ENCODE data around the gene CNBD2.
"Not testable (repeated sequence)": the region's sequence is repeated elsewhere in the genome, so short reads cannot be mapped to it uniquely, and the experiment has no call there.

Gene CNBD2

DNA sequence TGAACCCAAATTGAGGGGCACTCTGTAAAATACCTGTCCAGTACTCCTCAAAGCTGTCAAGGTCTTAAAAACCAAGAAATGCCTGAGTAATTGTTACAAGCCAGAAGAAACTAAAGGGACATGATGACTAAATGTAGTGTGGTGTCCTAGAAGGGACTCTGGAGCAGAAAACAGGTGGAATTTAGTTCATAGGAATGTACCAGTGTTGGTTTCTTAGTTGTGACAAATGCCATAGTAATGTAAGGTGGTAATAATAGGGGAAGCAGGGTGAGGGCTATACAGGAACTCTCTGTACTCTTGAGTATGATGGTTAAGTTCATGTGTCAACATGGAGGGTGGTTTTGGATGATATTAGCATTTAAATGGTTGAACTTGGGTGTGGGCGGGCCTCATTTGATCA, 92.3 kb downstream of the CNBD2 start:
- DNase-seq (ENCODE audit: extremely low read depth in 1 of 2, low read depth in 1 of 2): no peak

DNA sequence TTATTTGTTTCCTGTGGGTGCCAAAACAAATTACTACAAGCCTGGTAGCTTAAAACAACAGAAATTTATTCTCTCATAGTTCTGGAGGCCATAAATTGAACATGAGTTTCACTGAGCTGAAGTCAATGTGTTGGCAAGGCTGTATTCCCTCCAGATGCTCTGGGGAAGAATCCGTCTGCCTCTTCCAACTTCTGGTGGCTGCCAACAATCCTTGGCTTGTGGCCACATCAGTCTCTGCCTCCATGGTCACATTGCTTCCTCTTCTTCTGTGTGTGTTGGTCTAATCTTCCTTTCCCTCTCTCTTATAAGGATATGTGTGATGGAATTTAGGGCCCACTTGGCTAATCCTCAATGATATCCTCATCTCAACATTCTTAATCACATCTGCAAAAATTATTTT, 93.4 kb downstream of the CNBD2 start:
- DNase-seq (ENCODE audit: extremely low read depth in 1 of 2, low read depth in 1 of 2): no peak

DNA sequence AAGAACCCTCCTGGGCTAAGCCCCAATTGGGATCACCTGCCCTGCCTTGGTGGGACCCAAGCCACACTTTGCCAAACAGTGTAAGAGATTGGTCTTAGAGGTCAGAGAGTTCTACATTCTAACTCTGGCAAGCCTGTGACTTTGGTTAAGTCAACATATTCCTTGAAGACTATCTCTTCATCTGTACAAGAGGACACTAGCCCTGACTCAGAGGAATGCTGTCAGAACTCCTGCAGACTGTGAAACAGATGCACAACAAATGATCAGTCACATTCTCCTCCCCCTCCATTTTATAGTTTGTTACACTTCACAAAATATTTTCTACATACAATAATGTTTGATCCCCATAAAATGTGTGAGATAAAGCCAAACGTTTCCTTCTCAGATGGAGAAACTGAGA, 94.4 kb downstream of the CNBD2 start:
- DNase-seq (ENCODE audit: extremely low read depth in 1 of 2, low read depth in 1 of 2): no peak

DNA sequence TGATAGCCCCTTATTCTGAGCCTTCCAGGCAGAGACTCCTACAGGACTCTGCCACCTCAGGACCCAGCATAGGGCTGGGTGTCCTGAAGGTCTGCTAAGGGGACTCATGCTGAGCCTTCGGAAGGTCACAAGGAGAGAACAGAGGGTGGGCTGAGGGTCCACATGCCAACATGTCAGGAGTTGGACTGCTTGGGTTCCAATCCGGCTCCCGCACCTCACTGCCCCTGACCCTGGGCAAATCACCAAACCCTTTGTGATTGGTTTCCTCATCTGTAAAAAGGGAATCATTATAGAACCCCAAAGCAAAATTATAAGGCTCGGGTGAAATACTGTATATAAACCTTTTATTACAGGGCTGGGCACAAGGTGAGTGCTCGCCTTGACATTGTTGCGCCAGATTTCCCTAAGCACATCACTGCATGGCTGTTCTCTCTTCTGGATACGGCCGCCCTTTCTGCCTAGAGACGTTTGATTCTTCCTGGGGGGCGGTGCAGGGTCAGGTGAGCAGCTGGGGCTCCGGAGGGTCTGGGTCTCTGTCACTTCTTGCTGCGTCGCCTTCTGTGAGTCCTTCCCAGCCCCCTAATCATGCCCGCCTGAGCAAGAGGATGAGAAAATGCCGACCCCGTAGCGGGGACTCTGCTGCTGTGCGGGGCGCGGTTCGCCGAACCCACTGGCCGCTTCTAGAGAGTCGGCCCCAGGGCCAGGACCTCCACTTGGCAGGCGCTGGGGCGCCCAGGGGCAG, 95.7 kb downstream of the CNBD2 start:
- DNase-seq (ENCODE audit: extremely low read depth in 1 of 2, low read depth in 1 of 2): no peak

DNA sequence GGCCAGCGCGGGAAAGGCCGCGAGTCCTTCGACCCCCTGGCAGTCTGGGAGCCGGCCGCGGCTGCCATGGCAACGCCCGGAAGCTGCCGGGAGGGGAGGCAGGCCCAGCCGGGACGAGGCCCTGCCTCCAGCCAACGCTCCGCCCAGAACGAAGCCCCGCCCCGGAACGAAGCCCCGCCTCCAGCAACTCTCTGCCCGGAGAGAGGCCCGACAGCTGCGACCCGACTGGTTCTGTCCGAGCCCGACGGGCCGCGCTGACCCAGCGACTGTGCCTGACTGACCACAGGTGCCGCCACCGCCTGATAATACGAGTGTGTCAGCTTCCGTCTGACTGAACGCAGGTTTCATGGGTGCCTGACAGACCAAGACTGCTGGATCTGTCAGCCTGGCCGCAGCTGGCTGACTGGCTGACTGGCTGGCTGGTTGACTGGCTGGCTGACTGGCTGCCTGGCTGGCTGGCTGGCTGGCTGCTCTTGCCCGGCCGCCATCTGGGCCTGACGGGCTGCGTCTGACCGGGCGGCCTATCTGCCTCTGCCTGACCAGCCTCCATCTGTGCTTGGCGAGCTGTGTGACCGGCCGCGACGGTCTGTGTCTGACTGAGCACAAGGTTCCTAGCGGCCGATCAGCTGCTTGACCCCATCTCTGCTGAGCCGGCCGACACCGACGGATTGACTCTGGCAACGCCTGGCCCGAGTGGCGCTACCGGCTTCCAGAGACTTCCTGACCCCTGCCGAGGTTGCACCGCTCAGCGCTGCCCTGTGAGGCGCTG, 96.5 kb downstream of the CNBD2 start:
- DNase-seq (ENCODE audit: extremely low read depth in 1 of 2, low read depth in 1 of 2): peak; percentile 78 to 80

DNA sequence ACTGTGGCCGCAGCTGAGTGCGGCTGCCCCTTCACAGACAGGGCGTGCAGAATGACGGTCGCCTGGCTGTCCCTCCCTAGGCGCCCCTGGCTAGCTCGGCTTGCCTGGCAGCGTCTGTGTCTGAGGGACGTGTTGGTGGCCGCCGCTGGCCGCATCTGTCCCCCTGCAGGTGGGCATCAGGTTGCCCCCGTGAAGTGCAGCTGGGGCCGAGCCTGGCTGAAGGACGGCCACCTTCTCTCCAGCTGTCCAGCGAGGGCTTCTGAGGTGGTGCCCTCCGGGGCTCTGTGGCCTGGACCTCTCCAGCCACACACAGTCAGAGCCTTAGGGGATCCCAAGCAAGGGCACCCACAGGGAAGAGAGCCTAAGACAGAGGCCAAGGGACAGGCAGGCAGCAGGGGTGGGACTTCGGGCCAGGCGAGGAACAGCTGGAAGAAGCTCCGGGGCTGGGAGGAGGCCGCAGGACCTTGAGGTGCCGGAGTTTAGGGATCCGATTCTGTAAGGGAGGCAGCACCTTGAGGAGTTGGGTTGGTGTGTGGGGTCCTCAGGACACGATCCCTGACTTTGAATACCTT, 97.1 kb downstream of the CNBD2 start:
- no peak for DNase-seq (ENCODE audit: extremely low read depth in 1 of 2, low read depth in 1 of 2)

DNA sequence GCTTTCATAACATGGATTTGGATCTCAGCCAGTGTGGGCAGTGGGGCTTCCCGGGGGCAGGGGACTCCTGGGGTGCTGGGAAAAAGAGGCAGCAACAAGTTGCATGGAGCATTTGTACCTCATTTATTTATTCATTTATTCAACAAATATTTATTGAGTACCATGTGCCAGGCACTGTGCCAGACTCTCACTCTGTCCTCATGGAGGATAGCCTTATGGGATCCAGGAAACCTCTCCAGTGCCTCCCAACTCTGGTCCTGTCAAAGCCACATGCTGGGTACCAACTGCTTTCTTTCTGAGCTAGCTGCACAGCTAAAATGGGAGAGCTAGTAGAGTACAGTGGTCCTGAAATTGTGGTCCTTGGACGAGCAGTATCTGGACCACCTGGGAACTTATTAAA, 98.4 kb downstream of the CNBD2 start:
- DNase-seq (ENCODE audit: extremely low read depth in 1 of 2, low read depth in 1 of 2): no peak

DNA sequence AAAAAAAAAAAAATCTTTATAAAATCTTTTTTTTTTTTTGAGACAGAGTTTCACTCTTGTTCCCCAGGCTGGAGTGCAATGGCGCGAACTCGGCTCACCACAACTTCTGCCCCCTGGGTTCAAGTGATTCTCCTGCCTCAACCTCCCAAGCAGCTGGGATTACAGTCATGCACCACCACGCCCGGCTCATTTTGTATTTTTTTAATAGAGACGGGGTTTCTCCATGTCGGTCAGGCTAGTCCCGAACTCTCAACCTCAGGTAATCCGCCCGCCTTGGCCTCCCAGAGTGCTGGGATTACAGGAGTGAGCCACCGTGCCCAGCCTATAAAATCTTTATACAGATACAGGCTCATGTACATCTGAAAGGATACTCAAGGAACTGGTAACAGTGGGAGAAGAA, 100.1 kb downstream of the CNBD2 start:
- not testable (repeated sequence) for DNase-seq (ENCODE audit: extremely low read depth in 1 of 2, low read depth in 1 of 2)

DNA sequence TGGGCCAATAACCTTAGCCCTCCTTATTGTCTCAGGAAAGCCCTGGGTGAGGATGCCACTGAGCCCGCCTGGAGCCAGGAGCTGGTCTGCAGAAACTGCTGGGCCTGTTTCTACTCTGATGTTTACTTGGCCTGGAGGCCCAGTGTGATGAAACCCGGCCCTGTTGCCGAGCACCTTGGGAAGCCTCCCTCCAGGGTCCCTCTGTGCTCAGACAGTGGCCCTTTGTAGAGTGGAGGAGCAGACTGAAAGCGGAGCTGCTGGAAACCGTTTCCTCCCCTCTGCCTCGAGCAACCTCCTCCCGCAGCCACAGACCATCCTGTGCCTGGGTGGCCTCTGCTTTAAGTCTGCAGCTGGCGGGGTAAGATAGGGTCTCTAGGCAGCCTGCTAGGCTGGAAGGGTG, 102.1 kb downstream of the CNBD2 start:
- no peak for DNase-seq (ENCODE audit: extremely low read depth in 1 of 2, low read depth in 1 of 2)

DNA sequence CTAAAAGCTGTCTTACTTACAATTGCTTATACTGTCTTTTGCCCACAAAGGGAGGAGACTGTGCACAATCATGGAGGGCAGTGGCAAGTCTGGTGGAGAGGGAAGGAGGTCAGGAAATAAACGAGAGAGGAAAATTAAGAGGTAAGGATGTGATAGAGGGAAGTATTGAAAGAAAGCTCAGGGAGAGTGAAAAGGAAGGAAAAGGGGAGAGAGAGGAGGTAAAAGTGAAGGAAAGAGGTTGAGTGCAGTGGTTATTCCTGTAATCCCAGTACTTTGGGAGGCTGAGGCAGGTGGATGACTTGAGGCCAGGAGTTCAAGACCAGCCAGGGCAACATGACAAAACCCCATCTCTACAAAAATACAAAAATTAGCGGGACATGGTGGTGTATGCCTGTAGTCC, 103.5 kb downstream of the CNBD2 start:
- no peak for DNase-seq (ENCODE audit: extremely low read depth in 1 of 2, low read depth in 1 of 2)

DNA sequence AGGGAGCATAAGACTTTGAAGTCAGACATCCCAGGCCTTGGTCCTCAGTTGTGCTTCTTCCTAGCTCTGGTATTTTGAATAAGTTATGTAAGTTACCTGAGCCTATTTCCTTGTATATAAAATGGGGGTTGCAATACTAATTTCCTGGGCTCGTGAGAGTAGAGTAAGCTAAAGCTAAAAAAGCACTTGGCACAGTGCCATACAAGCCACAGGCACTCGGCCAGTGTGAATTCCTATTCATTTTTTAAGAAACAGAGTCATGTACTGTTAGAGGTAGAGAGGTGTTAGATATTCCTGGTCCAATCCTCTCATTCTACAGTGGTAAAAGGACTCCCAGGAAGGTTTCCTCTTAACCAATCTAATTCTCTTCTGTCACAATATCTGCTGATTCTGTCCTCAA, 106.6 kb downstream of the CNBD2 start:
- no peak for DNase-seq (ENCODE audit: extremely low read depth in 1 of 2, low read depth in 1 of 2)

DNA sequence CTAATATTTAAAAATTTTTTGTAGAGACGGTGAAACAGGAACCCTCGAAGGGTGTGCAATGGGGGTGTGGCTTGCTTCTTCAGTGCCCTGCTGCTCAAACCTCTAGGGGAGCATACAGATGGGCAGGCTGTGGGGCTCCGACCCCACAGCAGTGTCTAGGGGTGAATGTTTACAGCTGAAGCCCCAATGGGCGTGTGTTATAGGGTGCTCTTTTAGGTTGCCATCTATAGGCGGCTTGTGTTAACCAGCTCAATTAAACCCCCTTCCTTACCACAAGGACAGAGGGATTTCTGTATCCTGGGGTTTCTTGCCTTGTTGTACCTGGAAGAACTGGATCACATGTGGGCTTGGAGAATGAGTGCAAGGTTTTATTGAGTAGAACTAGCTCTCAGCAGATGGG, 109.4 kb downstream of the CNBD2 start:
- DNase-seq (ENCODE audit: extremely low read depth in 1 of 2, low read depth in 1 of 2): not testable (repeated sequence)

DNA sequence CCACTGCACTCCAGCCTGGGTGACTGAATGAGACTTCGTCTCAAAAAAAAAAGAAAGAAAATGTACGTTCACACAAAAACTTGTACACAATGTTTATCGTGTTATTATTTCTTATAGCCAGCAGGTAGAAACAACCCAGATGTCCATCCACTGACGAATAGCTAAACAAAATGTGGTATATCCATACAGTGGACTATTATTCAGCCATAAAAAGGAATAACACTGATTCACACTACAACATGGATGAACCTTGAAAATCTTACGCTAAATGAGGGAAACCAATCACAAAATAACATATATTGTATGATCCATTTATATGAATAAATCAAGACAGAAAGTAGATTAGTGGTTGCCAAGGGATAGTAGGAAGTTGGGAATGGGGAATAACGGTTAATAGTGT, 111.1 kb downstream of the CNBD2 start:
- DNase-seq (ENCODE audit: extremely low read depth in 1 of 2, low read depth in 1 of 2): no peak

DNA sequence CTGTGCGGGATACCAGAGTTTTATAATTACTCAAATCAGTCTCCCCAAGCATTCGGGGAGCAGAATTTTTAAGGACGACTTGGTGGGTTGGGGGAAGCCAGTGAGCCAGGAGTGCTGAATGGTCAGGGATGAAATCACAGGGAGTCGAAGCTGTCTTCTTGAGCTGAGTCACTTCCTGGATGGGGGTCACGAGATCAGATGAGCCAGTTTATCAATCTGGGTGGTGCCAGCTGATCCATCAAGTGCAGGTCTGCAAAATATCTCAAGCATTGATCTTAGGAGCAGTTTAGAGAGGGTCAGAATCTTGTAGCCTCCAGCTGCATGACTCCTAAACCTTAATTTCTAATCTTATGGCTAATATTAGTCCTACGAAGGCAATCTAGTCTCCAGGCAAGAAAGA, 111.6 kb downstream of the CNBD2 start:
- DNase-seq (ENCODE audit: extremely low read depth in 1 of 2, low read depth in 1 of 2): not testable (repeated sequence)
